Mesodermal cell (in vitro differentiated cells): Measurements from ENCODE around the gene CCM2L.
A peak's percentile ranks its signal among the peaks of the same experiment; 100 is the strongest.

Experiments used
- H3K27ac ChIP-seq: 2 replicates; pipeline ENCODE4 v1.7.0; 2013; ENCODE audit warnings: mild to moderate bottlenecking, low read depth, low read length, moderate library complexity; ENCODE audit not compliant: severe bottlenecking
- H3K36me3 ChIP-seq: 2 replicates; pipeline ENCODE4 v1.7.1; 2013; ENCODE audit warnings: mild to moderate bottlenecking, low read length, moderate library complexity; ENCODE audit not compliant: control insufficient read depth, insufficient read depth
- H3K4me1 ChIP-seq: one replicate; pipeline ENCODE4 v1.7.1; 2013; ENCODE audit warnings: mild to moderate bottlenecking, low read length; ENCODE audit not compliant: insufficient read depth, control insufficient read depth, poor library complexity, severe bottlenecking
- H3K4me3 ChIP-seq: 2 replicates; pipeline ENCODE4 v1.7.0; 2013; ENCODE audit warnings: low read length, control low read depth, mild to moderate bottlenecking; ENCODE audit not compliant: insufficient read depth, poor library complexity, severe bottlenecking; ENCODE audit errors: extremely low read depth
- H3K9me3 ChIP-seq: 2 replicates; pipeline ENCODE4 v1.7.1; 2013; ENCODE audit warnings: mild to moderate bottlenecking, low read length, moderate library complexity; ENCODE audit not compliant: control insufficient read depth
- WGBS, 2 experiments: methylation state at CpG; one replicate each; pipeline ENCODE4 v1.1.5; 2013; ENCODE audit warnings: missing lambda C conversion rate in 2 of 2; ENCODE audit not compliant: insufficient coverage in 2 of 2; 5-methylcytosine and 5-hydroxymethylcytosine counted together

Gene CCM2L

DNA sequence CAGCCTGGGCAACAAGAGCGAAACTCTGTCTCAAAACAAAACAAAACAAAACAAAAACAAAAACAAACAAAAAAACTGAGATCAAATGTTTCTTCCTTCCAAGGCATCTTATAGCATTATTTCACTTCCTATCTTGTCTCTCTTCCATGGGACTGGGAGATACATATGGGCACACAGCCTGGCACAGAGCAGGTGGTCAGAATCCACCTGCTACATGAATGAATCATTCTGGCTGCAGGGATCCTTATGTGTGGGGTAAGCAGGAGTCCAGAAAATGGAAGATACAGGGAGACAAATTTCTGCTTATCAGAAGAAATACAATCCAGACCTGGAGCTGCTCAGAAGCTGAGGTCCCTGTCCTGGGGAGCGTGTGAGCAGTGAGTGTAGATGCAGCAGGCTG lies 18.2 kb upstream of the CCM2L start:
- Histone ChIP-seq H3K36me3 (no peaks in the 10 kb centered on the region), H3K9me3 (no peaks in the 10 kb centered on the region), H3K27ac (no peak overlapping the region), H3K4me1 (no peaks in the 10 kb centered on the region), H3K4me3 (no peak overlapping the region)
- 50 to 80% methylated on average over 2 of the region's 2 CpGs for WGBS, 2 experiments

- Histone ChIP-seq H3K27ac (no peak overlapping the region), H3K4me3 (no peak overlapping the region), H3K9me3 (no peaks in the 10 kb centered on the region), H3K36me3 (no peaks in the 10 kb centered on the region), H3K4me1 (no peaks in the 10 kb centered on the region)
- WGBS, 2 experiments, result 94 to 96% methylated on average over 17 of the region's 18 CpGs
These were observed 13.2 kb upstream of the CCM2L start for GRCh38 chr20:31996996-31997395.

GRCh38 chr20:31998246-31998645 lies 12.0 kb upstream of the CCM2L start:
- H3K27ac ChIP-seq, result no peak overlapping the region
- WGBS, 2 experiments, result 69 to 75% methylated on average over 2 of the region's 2 CpGs
- no peak overlapping the region for H3K4me3 ChIP-seq
- H3K36me3 ChIP-seq, result no peaks in the 10 kb centered on the region
- H3K9me3 ChIP-seq, result no peaks in the 10 kb centered on the region
- H3K4me1 ChIP-seq, result no peaks in the 10 kb centered on the region

GRCh38 chr20:32003325-32003724 lies 6.9 kb upstream of the CCM2L start:
- peaks cover 11% of the 10 kb centered on the region for H3K4me1 ChIP-seq
- WGBS, 2 experiments, result no CpG with 5 or more reads among the region's 2 CpGs

GRCh38 chr20:32004963-32005362 lies 5.3 kb upstream of the CCM2L start:
- H3K27ac ChIP-seq, result no peak overlapping the region
- no peaks in the 10 kb centered on the region for H3K36me3 ChIP-seq
- no peak overlapping the region for H3K4me3 ChIP-seq
- H3K9me3 ChIP-seq, result no peaks in the 10 kb centered on the region
- H3K4me1 ChIP-seq, result peaks cover 13% of the 10 kb centered on the region

More at GRCh38 chr20:32003325-32003724, 6.9 kb upstream of the CCM2L start:
- Histone ChIP-seq H3K36me3 (no peaks in the 10 kb centered on the region), H3K4me3 (no peak overlapping the region), H3K27ac (no peak overlapping the region), H3K9me3 (no peaks in the 10 kb centered on the region)

GRCh38 chr20:32006053-32006452 lies 4.2 kb upstream of the CCM2L start:
- no peak overlapping the region for H3K4me3 ChIP-seq
- no peak overlapping the region for H3K27ac ChIP-seq
- 94% methylated on average over 3 of the region's 5 CpGs for WGBS, 2 experiments
- H3K36me3 ChIP-seq, result no peaks in the 10 kb centered on the region
- peaks cover 13% of the 10 kb centered on the region for H3K4me1 ChIP-seq
- no peaks in the 10 kb centered on the region for H3K9me3 ChIP-seq

DNA sequence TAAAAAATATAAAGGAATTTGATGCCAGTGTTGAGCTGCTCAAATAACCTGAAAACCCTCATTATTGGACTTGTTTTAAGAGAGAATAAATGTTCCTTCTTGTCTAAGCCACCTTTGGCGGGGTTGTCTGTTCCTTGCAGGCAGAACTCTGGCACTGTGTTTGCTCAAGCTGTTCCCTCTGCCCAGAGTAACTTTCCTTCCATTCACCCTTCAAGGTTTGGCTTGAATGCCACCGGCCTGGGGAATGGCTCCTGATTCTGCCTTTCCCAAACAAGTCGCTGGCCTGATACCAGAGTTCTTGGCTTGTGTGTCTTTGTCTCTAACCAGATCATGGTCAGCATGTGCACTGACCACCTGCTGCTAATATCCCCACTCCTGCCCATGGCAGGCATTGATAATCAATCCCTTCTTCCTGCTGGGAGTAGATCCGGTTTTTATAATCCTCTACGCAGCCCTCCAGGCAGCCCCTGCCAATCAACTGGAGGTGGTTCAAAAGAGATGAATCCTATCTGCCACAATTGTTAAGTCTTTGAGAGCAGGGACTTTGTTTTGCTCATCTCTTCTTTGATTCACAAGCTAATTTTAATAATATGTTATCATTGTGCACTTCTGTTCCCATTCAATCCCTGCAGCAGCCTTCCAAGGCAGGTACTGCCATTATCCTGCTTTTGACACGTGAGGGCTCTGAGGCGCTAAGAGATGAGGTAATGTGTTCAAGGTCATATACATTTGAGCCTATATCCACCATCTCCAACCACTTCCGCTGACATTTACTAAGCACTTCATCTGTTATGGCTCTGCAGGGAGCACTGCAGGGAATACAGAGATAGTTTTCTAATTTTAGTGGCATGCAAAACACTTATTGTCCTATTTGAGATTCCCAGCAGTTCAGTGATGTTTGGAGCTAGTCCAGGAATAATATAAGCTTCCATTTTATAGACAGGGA lies 3.1 kb upstream of the CCM2L start:
- 60 to 76% methylated on average over 5 to 7 of the region's 8 CpGs for WGBS, 2 experiments
- H3K4me1 ChIP-seq, result peaks cover 13% of the 10 kb centered on the region
- no peak overlapping the region for H3K4me3 ChIP-seq
- H3K9me3 ChIP-seq, result no peaks in the 10 kb centered on the region
- no peaks in the 10 kb centered on the region for H3K36me3 ChIP-seq
- no peak overlapping the region for H3K27ac ChIP-seq

GRCh38 chr20:32007787-32008616 lies 2.2 kb upstream of the CCM2L start:
- H3K4me3 ChIP-seq, result no peak overlapping the region
- 63 to 74% methylated on average over 8 to 10 of the region's 10 CpGs for WGBS, 2 experiments

GRCh38 chr20:32009564-32009963 lies 674 bp upstream of the CCM2L start:
- Histone ChIP-seq H3K36me3 (no peaks in the 10 kb centered on the region), H3K4me1 (peaks cover 13% of the 10 kb centered on the region), H3K4me3 (no peak overlapping the region), H3K9me3 (no peaks in the 10 kb centered on the region), H3K27ac (no peak overlapping the region)
- 95% methylated on average over 5 of the region's 7 CpGs for WGBS, 2 experiments

More at GRCh38 chr20:32007787-32008616, 2.2 kb upstream of the CCM2L start:
- no peaks in the 10 kb centered on the region for H3K9me3 ChIP-seq
- H3K4me1 ChIP-seq, result peaks cover 13% of the 10 kb centered on the region
- peak overlapping the region; percentile 36 for H3K27ac ChIP-seq
- no peaks in the 10 kb centered on the region for H3K36me3 ChIP-seq

- Histone ChIP-seq H3K27ac (no peak overlapping the region), H3K36me3 (no peaks in the 10 kb centered on the region), H3K4me1 (peaks cover 13% of the 10 kb centered on the region), H3K4me3 (peak overlapping the region; percentile 11), H3K9me3 (no peaks in the 10 kb centered on the region)
- WGBS, 2 experiments, result 38 to 61% methylated on average over 5 to 6 of the region's 8 CpGs
These were observed 428 bp downstream of the CCM2L start for GRCh38 chr20:32010666-32011065.
